H9 (cell line): ENCODE measurements around the gene ABHD12. TPM values are rescaled to one million over a fixed set of nuclear protein-coding genes. Genes with fewer than 3 reads are reported as not detected.

Experiments used
- DNase-seq: peaks from one replicate; pipeline ENCODE4 v3.0.0-alpha.2; 2017
- H2AFZ ChIP-seq: one replicate; pipeline ENCODE4 v1.6.1; 2013; ENCODE audit warnings: mild to moderate bottlenecking, low read length, control low read depth, moderate library complexity
- H2AK5ac ChIP-seq: 2 replicates; pipeline ENCODE4 v1.6.1; 2013; ENCODE audit warnings: low read length, control low read depth, mixed read lengths; ENCODE audit not compliant: insufficient read length
- H2BK120ac ChIP-seq: one replicate; pipeline ENCODE4 v1.6.1; 2013; ENCODE audit warnings: low read depth, mild to moderate bottlenecking, low read length, control low read depth, inconsistent platforms; ENCODE audit not compliant: poor library complexity, severe bottlenecking
- H2BK12ac ChIP-seq: 2 replicates; pipeline ENCODE4 v1.6.1; 2013; ENCODE audit warnings: low read length, control low read depth, mixed read lengths, low read depth; ENCODE audit not compliant: insufficient read length
- H2BK15ac ChIP-seq: 2 replicates; pipeline ENCODE4 v1.6.1; 2013; ENCODE audit warnings: low read depth, low read length, control low read depth
- H2BK20ac ChIP-seq: one replicate; pipeline ENCODE4 v1.6.1; 2013; ENCODE audit warnings: low read depth, mild to moderate bottlenecking, low read length, control low read depth, inconsistent platforms; ENCODE audit not compliant: poor library complexity, severe bottlenecking
- H2BK5ac ChIP-seq: 2 replicates; pipeline ENCODE4 v1.6.1; 2013; ENCODE audit warnings: low read length, control low read depth, mixed read lengths; ENCODE audit not compliant: insufficient read length
- H3K14ac ChIP-seq: 2 replicates; pipeline ENCODE4 v1.6.1; 2013; ENCODE audit warnings: low read length, control low read depth; ENCODE audit not compliant: insufficient read depth
- H3K18ac ChIP-seq: 2 replicates; pipeline ENCODE4 v1.6.1; 2013; ENCODE audit warnings: low read depth, mild to moderate bottlenecking, mixed read lengths, low read length, control low read depth; ENCODE audit not compliant: insufficient read length
- H3K23ac ChIP-seq: 2 replicates; pipeline ENCODE4 v1.6.1; 2013; ENCODE audit warnings: low read length, control low read depth, mixed read lengths, low read depth; ENCODE audit not compliant: insufficient read length
- H3K23me2 ChIP-seq: 2 replicates; pipeline ENCODE4 v1.6.1; 2013; ENCODE audit warnings: low read depth, mild to moderate bottlenecking, mixed read lengths, low read length, control low read depth; ENCODE audit not compliant: insufficient read length, poor library complexity, severe bottlenecking
- H3K27ac ChIP-seq: 2 replicates; pipeline ENCODE4 v1.5.1; 2013; ENCODE audit warnings: low read length, control low read depth, mixed read lengths, low read depth; ENCODE audit not compliant: insufficient read length
- H3K27me3 ChIP-seq: 2 replicates; pipeline ENCODE4 v1.6.1; 2013; ENCODE audit warnings: low read length, control low read depth, inconsistent platforms; ENCODE audit not compliant: insufficient read depth
- H3K4ac ChIP-seq: 2 replicates; pipeline ENCODE4 v1.6.1; 2013; ENCODE audit warnings: low read depth, mild to moderate bottlenecking, control low read depth, inconsistent platforms, low read length, moderate library complexity
- H3K4me1 ChIP-seq: 2 replicates; pipeline ENCODE4 v1.6.1; 2013; ENCODE audit warnings: low read length, control low read depth, inconsistent platforms; ENCODE audit not compliant: insufficient read depth
- H3K4me2 ChIP-seq: 2 replicates; pipeline ENCODE4 v1.6.1; 2013; ENCODE audit warnings: low read length, control low read depth, mixed read lengths; ENCODE audit not compliant: insufficient read length, insufficient read depth
- H3K56ac ChIP-seq: 2 replicates; pipeline ENCODE4 v1.6.1; 2013; ENCODE audit warnings: low read depth, mild to moderate bottlenecking, mixed read lengths, low read length, control low read depth; ENCODE audit not compliant: insufficient read length
- H3K79me1 ChIP-seq: 2 replicates; pipeline ENCODE4 v1.6.1; 2013; ENCODE audit warnings: low read depth, mild to moderate bottlenecking, moderate library complexity, low read length, control low read depth, inconsistent platforms; ENCODE audit not compliant: insufficient read depth, poor library complexity, severe bottlenecking
- H3K79me2 ChIP-seq: 2 replicates; pipeline ENCODE4 v1.6.1; 2013; ENCODE audit warnings: low read length, control low read depth, inconsistent platforms; ENCODE audit not compliant: insufficient read depth
- H3K9ac ChIP-seq: 2 replicates; pipeline ENCODE4 v1.6.1; 2013; ENCODE audit warnings: low read length, control low read depth, mixed read lengths; ENCODE audit not compliant: insufficient read length; ENCODE audit errors: extremely low read depth
- H3K9me3 ChIP-seq: one replicate; pipeline ENCODE4 v1.6.1; 2013; ENCODE audit warnings: low read depth, low read length, inconsistent platforms; ENCODE audit not compliant: control insufficient read depth
- H3T11ph ChIP-seq: one replicate; pipeline ENCODE4 v1.6.1; 2013; ENCODE audit warnings: mild to moderate bottlenecking, low read length, control low read depth, inconsistent platforms
- H4K20me1 ChIP-seq: one replicate; pipeline ENCODE4 v1.6.1; 2013; ENCODE audit not compliant: control insufficient read depth, insufficient read length, insufficient read depth
- H4K5ac ChIP-seq: 2 replicates; pipeline ENCODE4 v1.6.1; 2013; ENCODE audit warnings: low read depth, mild to moderate bottlenecking, mixed read lengths, low read length, control low read depth; ENCODE audit not compliant: insufficient read length
- H4K8ac ChIP-seq: replicated peaks from 2 replicates; pipeline ENCODE4 v1.6.1; 2013; ENCODE audit warnings: low read length, control low read depth, mixed read lengths, low read depth; ENCODE audit not compliant: insufficient read length
- H4K91ac ChIP-seq: 2 replicates; pipeline ENCODE4 v1.6.1; 2013; ENCODE audit warnings: low read depth, mild to moderate bottlenecking, moderate library complexity, mixed read lengths, low read length, control low read depth; ENCODE audit not compliant: insufficient read length
- H3K27ac Mint-ChIP-seq, 3 experiments: 2 replicates in 2 of 3; 3 replicates in 1 of 3; pipeline ENCODE4 v1.8.0; 2020 to 2021; ENCODE audit warnings: mixed read lengths in 3 of 3, mild to moderate bottlenecking in 1 of 3, moderate library complexity in 1 of 3
- H3K27me3 Mint-ChIP-seq: 2 replicates; pipeline ENCODE4 v1.8.0; 2021; ENCODE audit warnings: low read depth, mild to moderate bottlenecking, moderate library complexity, mixed read lengths
- H3K36me3 Mint-ChIP-seq, 3 experiments: 2 replicates in 2 of 3; 3 replicates in 1 of 3; pipeline ENCODE4 v1.8.0; 2020 to 2021; ENCODE audit warnings: low read depth in 3 of 3, mixed read lengths in 3 of 3; ENCODE audit not compliant: insufficient read depth in 1 of 3
- H3K4me1 Mint-ChIP-seq, 2 experiments: 2 replicates each; pipeline ENCODE4 v1.8.0; 2020; ENCODE audit warnings: mixed read lengths in 2 of 2
- H3K4me3 Mint-ChIP-seq, 2 experiments: 2 replicates in 1 of 2; 3 replicates in 1 of 2; pipeline ENCODE4 v1.8.0; 2020 to 2021; ENCODE audit warnings: mild to moderate bottlenecking in 2 of 2, mixed read lengths in 2 of 2, moderate library complexity in 1 of 2
- H3K9me3 Mint-ChIP-seq, 2 experiments: 2 replicates in 1 of 2; 3 replicates in 1 of 2; pipeline ENCODE4 v1.8.0; 2020; ENCODE audit warnings: mild to moderate bottlenecking in 2 of 2, mixed read lengths in 2 of 2, moderate library complexity in 1 of 2
- WGBS: extraction: QIAGEN DNeasy Blood & Tissue Kit; methylation state at CpG from one replicate; pipeline ENCODE4 v1.1.7; 2013; ENCODE audit warnings: missing lambda C conversion rate, low lambda C conversion rate, mixed read lengths; ENCODE audit not compliant: insufficient read length; ENCODE audit errors: extremely low coverage; 5-methylcytosine and 5-hydroxymethylcytosine counted together
- total RNA-seq: library from RNA; stranded (reverse); gene quantifications from 2 replicates; pipeline ENCODE4 v1.2.1, GENCODE V29; 2021
- TF ChIP-seq, protein P1 (sequence below): fragments of 200-600 bp; sonication (generic); conservative IDR thresholded peaks from 3 replicates; pipeline ENCODE4 v1.8.0; 2021; ENCODE audit warnings: antibody characterized with exemption, mild to moderate bottlenecking

ABHD12 gene
- total RNA-seq, 1 experiment from 2014 or later = 54.4 TPM

DNA sequence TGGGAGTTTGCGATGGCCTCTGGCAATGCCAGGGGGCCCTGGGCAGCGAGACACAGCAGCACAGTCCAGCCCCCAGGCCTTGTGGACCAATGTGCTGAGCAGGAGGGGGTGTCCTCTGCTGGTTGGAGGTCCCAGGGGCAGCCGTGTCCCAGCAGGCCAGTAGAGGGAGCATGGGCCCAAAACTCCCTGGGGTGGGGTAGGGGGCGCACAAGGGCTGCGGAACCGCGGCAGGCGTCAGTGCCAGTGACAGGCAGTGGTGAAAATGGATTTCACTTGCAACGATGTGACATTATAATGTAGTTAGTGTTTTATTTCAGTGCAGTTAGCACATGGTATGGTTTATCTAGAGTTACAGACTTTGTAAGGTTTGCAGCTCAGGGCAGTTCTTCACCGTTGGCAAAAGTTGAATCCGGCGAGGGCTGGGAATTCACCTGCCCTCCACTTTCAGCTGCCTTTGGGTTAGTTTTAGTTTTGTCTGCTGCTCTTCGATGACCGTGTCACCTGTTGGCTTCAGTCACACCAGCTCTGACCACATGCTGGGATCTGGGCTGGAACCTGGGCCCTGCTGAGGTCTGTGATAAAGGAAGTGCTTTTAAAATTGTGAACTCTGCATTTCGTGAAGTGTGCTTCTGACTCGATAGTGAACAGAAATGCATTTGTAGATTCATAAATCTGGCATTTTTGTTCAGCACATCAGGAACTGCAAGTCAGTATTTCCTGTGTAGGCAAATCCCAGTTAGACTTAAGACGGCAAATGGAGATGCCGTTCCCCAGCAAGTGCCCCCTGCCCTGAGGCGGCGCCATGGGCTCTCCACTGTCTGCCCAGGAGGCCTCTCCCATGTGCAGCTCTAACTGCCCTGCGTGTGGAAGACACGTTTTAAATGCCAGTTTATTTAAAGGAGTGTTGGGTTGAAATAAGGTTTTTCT is 95.9 kb downstream of the ABHD12 start:
- Histone ChIP-seq H3K23me2 (no peaks in the 10 kb centered on the region), H3K18ac (no peak overlapping the region), H2BK15ac (no peak overlapping the region), H3K4me1 (no peaks in the 10 kb centered on the region; the same call in 1 of the 2 replicates), H3T11ph (no peak overlapping the region), H3K56ac (no peak overlapping the region), H3K23ac (no peak overlapping the region), H4K91ac (no peak overlapping the region), H3K9me3 (no peaks in the 10 kb centered on the region), H2BK20ac (no peak overlapping the region), H4K5ac (no peak overlapping the region), H3K4ac (no peak overlapping the region), H2BK12ac (no peak overlapping the region), H4K8ac (no peak overlapping the region), H3K9ac (no peak overlapping the region), H3K27me3 (no peaks in the 10 kb centered on the region), H3K4me2 (no peak overlapping the region), H3K14ac (no peak overlapping the region), H3K79me2 (no peaks in the 10 kb centered on the region), H2BK120ac (no peak overlapping the region), H4K20me1 (no peaks in the 10 kb centered on the region), H3K79me1 (no peaks in the 10 kb centered on the region), H2AK5ac (no peak overlapping the region), H2AFZ (no peak overlapping the region), H2BK5ac (no peak overlapping the region), H3K27ac (no peak overlapping the region)
- no CpG with 5 or more reads among the region's 22 CpGs for WGBS
- peaks cover 14 to 21% of the 10 kb centered on the region in 2 experiments; a peak in 2 of 4 replicates for H3K4me1 Mint-ChIP-seq
- peaks cover 0 to 42% (median 18%) of the 10 kb centered on the region in 3 experiments; a peak in 6 of 7 replicates for H3K36me3 Mint-ChIP-seq
- peak overlapping the region in 1 of 3 experiments; percentile 18; a peak in 1 of 7 replicates for H3K27ac Mint-ChIP-seq
- no peaks in the 10 kb centered on the region for H3K9me3 Mint-ChIP-seq
- TF ChIP-seq, protein P1, sequence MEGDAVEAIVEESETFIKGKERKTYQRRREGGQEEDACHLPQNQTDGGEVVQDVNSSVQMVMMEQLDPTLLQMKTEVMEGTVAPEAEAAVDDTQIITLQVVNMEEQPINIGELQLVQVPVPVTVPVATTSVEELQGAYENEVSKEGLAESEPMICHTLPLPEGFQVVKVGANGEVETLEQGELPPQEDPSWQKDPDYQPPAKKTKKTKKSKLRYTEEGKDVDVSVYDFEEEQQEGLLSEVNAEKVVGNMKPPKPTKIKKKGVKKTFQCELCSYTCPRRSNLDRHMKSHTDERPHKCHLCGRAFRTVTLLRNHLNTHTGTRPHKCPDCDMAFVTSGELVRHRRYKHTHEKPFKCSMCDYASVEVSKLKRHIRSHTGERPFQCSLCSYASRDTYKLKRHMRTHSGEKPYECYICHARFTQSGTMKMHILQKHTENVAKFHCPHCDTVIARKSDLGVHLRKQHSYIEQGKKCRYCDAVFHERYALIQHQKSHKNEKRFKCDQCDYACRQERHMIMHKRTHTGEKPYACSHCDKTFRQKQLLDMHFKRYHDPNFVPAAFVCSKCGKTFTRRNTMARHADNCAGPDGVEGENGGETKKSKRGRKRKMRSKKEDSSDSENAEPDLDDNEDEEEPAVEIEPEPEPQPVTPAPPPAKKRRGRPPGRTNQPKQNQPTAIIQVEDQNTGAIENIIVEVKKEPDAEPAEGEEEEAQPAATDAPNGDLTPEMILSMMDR = peak; percentile 97
- no peaks in the 10 kb centered on the region; the same call in 1 of the 2 replicates for H3K27me3 Mint-ChIP-seq
- peak; percentile 87 for DNase-seq
- no peak overlapping the region for H3K4me3 Mint-ChIP-seq
